Lower lobe of right lung (tissue), 2 donors: ENCODE results near the gene FRMPD2. TPM values are rescaled to one million over a fixed set of nuclear protein-coding genes. Genes with fewer than 3 reads are reported as not detected.
"Not testable (repeated sequence)": the region's sequence is repeated elsewhere in the genome, so short reads cannot be mapped to it uniquely, and the experiment has no call there.

Source experiments
- ATAC-seq, 2 donors: fragments of 200-7000 bp; cut with Tn5 transposase; one replicate each; pipeline ENCODE4 v1.9.1; 2020 to 2022; ENCODE audit warnings: mild to moderate bottlenecking in 2 of 2, moderate library complexity in 2 of 2
- DNase-seq: peaks from one replicate; pipeline ENCODE4 v3.0.0-alpha.2; 2020
- H3K27ac ChIP-seq: fragments of 200-600 bp; one replicate; pipeline ENCODE4 v1.8.0; 2022
- H3K27me3 ChIP-seq: fragments of 200-600 bp; one replicate; pipeline ENCODE4 v1.8.0; 2022; ENCODE audit warnings: low read depth
- H3K36me3 ChIP-seq: fragments of 200-600 bp; one replicate; pipeline ENCODE4 v1.8.0; 2022; ENCODE audit warnings: mild to moderate bottlenecking
- H3K4me1 ChIP-seq: fragments of 200-600 bp; one replicate; pipeline ENCODE4 v1.8.0; 2022
- H3K4me3 ChIP-seq: fragments of 200-600 bp; one replicate; pipeline ENCODE4 v1.8.0; 2022; ENCODE audit warnings: mild to moderate bottlenecking
- H3K9me3 ChIP-seq: fragments of 200-600 bp; one replicate; pipeline ENCODE4 v1.8.0; 2022
- intact Hi-C: fragments of 100-400 bp; cut with DNase I; formaldehyde crosslinking; loops from one replicate; pipeline ENCODE4 v1.11.0; 2022
- total RNA-seq: library from RNA; stranded (reverse); fragmentation: NEBNext Ultra II Directional; extraction: Animal tissue kit (Norgen Biotek cat#: 25700); gene quantifications from one replicate; pipeline ENCODE4 v1.2.1, GENCODE V29; 2021
- TF ChIP-seq, protein P1 (sequence below): fragments of 200-600 bp; IDR thresholded peaks from one replicate; pipeline ENCODE4 v1.8.0; 2022; ENCODE audit warnings: antibody characterized with exemption, mild to moderate bottlenecking
- donor health status: DM: no; HTN: yes; CAD: no; lungs with severe emphysema.

The FRMPD2 gene
- total RNA-seq, 1 donor from 2014 or later: 5.3 TPM

- no peak overlapping the region for H3K27ac ChIP-seq
- intact Hi-C loops: no loop called here
- no peak for DNase-seq
- H3K9me3 ChIP-seq: no peaks in the 10 kb centered on the region
- no peaks in the 10 kb centered on the region for H3K27me3 ChIP-seq
- H3K36me3 ChIP-seq: no peaks in the 10 kb centered on the region
- H3K4me3 ChIP-seq: no peak overlapping the region
- no peak for ATAC-seq
- H3K4me1 ChIP-seq: no peaks in the 10 kb centered on the region
- TF ChIP-seq, protein P1, sequence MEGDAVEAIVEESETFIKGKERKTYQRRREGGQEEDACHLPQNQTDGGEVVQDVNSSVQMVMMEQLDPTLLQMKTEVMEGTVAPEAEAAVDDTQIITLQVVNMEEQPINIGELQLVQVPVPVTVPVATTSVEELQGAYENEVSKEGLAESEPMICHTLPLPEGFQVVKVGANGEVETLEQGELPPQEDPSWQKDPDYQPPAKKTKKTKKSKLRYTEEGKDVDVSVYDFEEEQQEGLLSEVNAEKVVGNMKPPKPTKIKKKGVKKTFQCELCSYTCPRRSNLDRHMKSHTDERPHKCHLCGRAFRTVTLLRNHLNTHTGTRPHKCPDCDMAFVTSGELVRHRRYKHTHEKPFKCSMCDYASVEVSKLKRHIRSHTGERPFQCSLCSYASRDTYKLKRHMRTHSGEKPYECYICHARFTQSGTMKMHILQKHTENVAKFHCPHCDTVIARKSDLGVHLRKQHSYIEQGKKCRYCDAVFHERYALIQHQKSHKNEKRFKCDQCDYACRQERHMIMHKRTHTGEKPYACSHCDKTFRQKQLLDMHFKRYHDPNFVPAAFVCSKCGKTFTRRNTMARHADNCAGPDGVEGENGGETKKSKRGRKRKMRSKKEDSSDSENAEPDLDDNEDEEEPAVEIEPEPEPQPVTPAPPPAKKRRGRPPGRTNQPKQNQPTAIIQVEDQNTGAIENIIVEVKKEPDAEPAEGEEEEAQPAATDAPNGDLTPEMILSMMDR: no peak
Observed at GRCh38 chr10:48246501-48246900, 28.0 kb downstream of the FRMPD2 start.

DNA sequence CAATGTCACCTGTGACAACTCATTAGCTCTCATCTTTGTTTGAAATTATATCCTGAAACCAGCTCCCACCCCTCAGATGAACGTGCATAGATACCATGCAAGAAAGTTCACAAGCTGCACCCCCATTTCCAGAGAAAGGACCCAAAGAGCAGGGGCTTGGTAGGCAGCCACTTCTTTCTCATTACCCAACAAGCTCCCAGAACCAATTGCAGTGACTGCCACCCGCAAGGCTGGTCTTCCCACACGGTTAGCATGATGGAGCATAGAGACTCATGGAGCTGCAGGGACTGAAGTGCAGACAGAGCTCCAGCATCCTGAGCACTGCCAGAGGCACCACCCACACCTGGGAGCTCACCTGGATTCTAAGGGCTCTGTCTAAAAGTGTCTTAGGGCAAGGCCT is 28.5 kb downstream of the FRMPD2 start:
- no peak overlapping the region for H3K4me3 ChIP-seq

DNA sequence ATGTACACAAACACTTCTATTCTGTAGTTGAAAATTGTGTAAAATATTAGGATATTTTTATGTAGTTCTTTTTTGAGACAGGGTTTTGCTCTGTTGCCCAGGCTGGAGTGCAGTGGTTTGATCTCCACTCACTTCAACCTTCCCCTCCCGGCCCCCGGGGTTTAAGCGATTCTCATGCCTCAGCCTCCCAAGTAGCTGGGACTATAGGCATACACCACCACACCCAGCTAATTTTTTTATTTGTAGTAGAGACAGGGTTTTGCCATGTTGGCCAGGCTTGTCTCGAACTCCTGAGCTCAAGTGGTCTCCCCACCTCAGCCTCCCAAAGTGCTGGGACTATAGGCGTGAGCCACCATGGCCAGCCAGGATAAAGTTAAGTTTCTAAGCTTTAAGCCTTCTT is 30.6 kb downstream of the FRMPD2 start:
- H3K4me3 ChIP-seq, H3K27ac ChIP-seq, H3K9me3 ChIP-seq, H3K36me3 ChIP-seq, H3K27me3 ChIP-seq, ATAC-seq, DNase-seq, H3K4me1 ChIP-seq, intact Hi-C loops: not testable (repeated sequence)

More for the DNA sequence above, 28.5 kb downstream of the FRMPD2 start:
- ATAC-seq: no peak
- Histone ChIP-seq H3K36me3 (no peaks in the 10 kb centered on the region), H3K27me3 (no peaks in the 10 kb centered on the region), H3K4me1 (no peaks in the 10 kb centered on the region), H3K9me3 (no peaks in the 10 kb centered on the region), H3K27ac (no peak overlapping the region)
- intact Hi-C loops: no loop called here
- TF ChIP-seq, protein P1: no peak
- no peak for DNase-seq

- Histone ChIP-seq H3K4me3 (no peak overlapping the region), H3K27me3 (no peaks in the 10 kb centered on the region), H3K9me3 (no peaks in the 10 kb centered on the region), H3K4me1 (no peaks in the 10 kb centered on the region), H3K36me3 (no peaks in the 10 kb centered on the region), H3K27ac (no peak overlapping the region)
- no peak for DNase-seq
- ATAC-seq: no peak
- TF ChIP-seq, protein P1: no peak
- intact Hi-C loops: no loop called here
Observed at GRCh38 chr10:48243487-48243886, 31.0 kb downstream of the FRMPD2 start.

DNA sequence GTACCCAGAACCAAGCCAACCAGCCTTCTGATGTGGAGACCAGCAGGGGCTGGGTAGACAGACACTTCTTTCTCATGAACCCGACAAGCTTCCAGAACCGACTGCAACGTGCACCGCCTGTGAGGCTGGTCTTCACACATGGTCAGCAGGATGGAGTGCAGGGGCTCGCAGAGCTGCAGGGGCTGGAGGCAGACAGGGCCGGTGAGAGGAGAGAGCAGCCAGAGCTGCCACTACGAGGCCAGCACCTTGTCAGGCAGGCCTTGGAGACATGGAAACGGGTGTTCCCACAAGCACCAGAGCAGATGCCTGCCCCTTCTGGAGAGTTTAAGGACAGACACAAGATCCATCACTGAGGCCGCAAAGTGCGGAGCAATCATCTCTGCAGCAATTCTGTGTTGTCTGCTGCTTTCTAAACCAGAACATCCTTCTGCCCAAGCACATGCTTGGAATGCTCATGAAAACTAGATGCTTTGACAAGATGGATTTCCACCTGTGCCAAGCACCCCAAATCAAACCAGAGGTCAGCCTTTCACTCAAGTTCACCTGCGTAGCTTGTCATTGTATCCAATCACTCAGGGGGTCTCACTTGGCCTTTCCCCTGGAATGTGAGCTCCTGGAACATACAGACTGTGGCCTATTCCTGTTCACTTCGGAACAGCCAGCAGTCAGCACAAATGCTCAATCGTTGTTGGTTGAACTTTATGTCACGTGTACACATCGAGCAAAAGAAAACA is 32.2 kb downstream of the FRMPD2 start:
- Histone ChIP-seq H3K4me1 (no peaks in the 10 kb centered on the region), H3K9me3 (no peaks in the 10 kb centered on the region), H3K27ac (no peak overlapping the region), H3K27me3 (no peaks in the 10 kb centered on the region), H3K4me3 (no peak overlapping the region), H3K36me3 (no peaks in the 10 kb centered on the region)
- TF ChIP-seq, protein P1: no peak
- DNase-seq: no peak
- no peak for ATAC-seq
- intact Hi-C loops: no loop called here

DNA sequence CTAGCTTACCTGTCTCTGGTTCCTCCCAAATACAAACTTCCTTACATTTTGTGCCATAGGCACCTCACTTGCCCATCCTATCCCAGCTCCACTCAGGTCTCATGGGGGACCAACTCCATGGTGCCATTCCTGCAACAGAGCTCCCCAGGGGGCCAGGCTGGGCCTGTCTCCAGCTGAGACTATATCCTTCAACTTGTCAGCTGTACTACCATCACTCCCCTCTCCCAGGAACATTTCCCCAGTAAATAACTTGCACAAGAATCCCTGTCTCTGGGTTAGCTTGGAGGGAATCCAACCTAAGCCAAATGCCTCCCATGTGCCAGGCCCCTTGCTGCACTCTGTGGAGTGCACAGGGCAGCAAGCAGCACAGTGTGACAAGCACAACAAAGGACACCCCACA is 33.2 kb downstream of the FRMPD2 start:
- no peaks in the 10 kb centered on the region for H3K9me3 ChIP-seq
- no peaks in the 10 kb centered on the region for H3K36me3 ChIP-seq
- no peak for ATAC-seq
- H3K27me3 ChIP-seq: no peaks in the 10 kb centered on the region
- no peak overlapping the region for H3K27ac ChIP-seq
- H3K4me1 ChIP-seq: no peaks in the 10 kb centered on the region
- no peak overlapping the region for H3K4me3 ChIP-seq
- intact Hi-C loops: no loop called here
- no peak for DNase-seq
- TF ChIP-seq, protein P1: no peak
